ENCODE data around the gene PNPLA1. TPM values are rescaled to one million over a fixed set of nuclear protein-coding genes. Genes with fewer than 3 reads are reported as not detected.

The PNPLA1 gene
- polyA plus RNA-seq, 1 donor (not counting 4 experiments of a cell fraction or from before 2014, with no cell fraction given): 0.14 TPM

GRCh38 chr6:36331381-36331780 lies 61.5 kb downstream of the PNPLA1 start:
- no peak for TF ChIP-seq EZH2 (IDR thresholded peaks at IDR 0.05; ENCODE audit: low read length)
- TF ChIP-seq, protein P1, sequence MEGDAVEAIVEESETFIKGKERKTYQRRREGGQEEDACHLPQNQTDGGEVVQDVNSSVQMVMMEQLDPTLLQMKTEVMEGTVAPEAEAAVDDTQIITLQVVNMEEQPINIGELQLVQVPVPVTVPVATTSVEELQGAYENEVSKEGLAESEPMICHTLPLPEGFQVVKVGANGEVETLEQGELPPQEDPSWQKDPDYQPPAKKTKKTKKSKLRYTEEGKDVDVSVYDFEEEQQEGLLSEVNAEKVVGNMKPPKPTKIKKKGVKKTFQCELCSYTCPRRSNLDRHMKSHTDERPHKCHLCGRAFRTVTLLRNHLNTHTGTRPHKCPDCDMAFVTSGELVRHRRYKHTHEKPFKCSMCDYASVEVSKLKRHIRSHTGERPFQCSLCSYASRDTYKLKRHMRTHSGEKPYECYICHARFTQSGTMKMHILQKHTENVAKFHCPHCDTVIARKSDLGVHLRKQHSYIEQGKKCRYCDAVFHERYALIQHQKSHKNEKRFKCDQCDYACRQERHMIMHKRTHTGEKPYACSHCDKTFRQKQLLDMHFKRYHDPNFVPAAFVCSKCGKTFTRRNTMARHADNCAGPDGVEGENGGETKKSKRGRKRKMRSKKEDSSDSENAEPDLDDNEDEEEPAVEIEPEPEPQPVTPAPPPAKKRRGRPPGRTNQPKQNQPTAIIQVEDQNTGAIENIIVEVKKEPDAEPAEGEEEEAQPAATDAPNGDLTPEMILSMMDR (optimal IDR thresholded peaks at IDR 0.05 in 1 of 3, IDR thresholded peaks at IDR 0.05 in 1 of 3, conservative IDR thresholded peaks at IDR 0.05 in 1 of 3; ENCODE audit: extremely low read depth in 1 of 3, insufficient read depth in 2 of 3, low read length in 3 of 3): no peak
- no peaks in the 10 kb centered on the region for H4K20me1 ChIP-seq (ENCODE audit: control insufficient read depth, extremely low read depth, insufficient read depth, low read length)
- H2AFZ ChIP-seq (ENCODE audit: control insufficient read depth, low read length): no peak overlapping the region
- no peaks in the 10 kb centered on the region for H3K4me1 ChIP-seq (ENCODE audit: control insufficient read depth, extremely low read depth, insufficient read depth, low read length)
- no peak overlapping the region for H3K4me3 ChIP-seq (ENCODE audit: control insufficient read depth in 2 of 3, extremely low read depth in 1 of 3, insufficient read depth in 2 of 3, low read depth in 1 of 3, low read length in 3 of 3)
- no peak overlapping the region for H3K27ac ChIP-seq (ENCODE audit: control insufficient read depth, insufficient read depth, low read length)
- no peaks in the 10 kb centered on the region for H3K36me3 ChIP-seq (ENCODE audit: control insufficient read depth in 2 of 2, extremely low read depth in 1 of 2, insufficient read depth in 2 of 2, low read length in 2 of 2)
- H3K79me2 ChIP-seq (ENCODE audit: control insufficient read depth, insufficient read depth, low read length): no peaks in the 10 kb centered on the region
- no peak for DNase-seq (ENCODE audit: low read depth, low spot score)
- H3K9me1 ChIP-seq (ENCODE audit: control insufficient read depth, extremely low read depth, insufficient read depth, low read length): no peaks in the 10 kb centered on the region
- H3K27me3 ChIP-seq (ENCODE audit: control insufficient read depth, extremely low read depth, insufficient read depth, low read length): peaks cover 37% of the 10 kb centered on the region
- H3K9ac ChIP-seq (ENCODE audit: control insufficient read depth, extremely low read depth, insufficient read depth, low read length): no peak overlapping the region
- no peak for FAIRE-seq
- dilution Hi-C loops (cut with MboI; ENCODE audit: extremely low pct_ligation_motif_present, low sequenced_read_pairs): no loop called here
- no peaks in the 10 kb centered on the region for H3K9me3 ChIP-seq (ENCODE audit: control insufficient read depth, low read depth, low read length)
- no peak overlapping the region for H3K4me2 ChIP-seq (ENCODE audit: control insufficient read depth, extremely low read depth, insufficient read depth, low read depth, low read length)

DNA sequence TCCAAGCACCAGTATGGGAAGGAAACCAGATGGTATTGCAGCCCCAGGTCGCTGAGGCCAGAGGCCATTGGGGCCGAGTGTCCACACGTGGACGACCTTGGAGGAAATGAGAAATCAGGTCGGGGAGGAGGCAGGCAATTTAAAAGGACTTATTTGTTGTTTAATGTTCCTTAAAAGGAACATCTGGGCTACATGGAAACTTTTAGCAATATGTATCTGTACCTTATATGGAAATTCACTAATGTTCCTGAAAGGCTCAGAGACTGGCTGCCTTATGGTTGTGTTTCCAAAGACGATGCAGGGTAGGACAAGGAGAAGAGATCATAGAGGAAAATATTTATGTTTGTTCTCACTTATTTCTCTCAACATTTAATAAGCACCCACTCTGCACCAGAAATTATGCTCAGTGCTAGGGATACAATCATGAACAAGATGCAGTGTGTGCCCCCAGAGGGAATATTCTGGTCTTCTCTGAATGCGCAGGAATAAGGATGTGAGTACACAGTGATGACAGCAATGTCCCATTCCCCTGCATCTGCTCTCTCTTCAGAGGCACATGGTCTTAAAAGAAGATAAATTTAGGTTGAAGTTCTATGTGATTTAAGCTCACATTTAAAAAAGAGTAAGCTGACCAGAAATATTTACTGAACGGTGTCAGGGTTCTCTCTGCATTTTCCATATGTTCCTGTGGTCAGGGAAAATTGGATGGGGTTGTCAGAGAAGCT lies 63.5 kb downstream of the PNPLA1 start:
- Histone ChIP-seq H3K27ac (ENCODE audit: control insufficient read depth, insufficient read depth, low read length) (no peak overlapping the region), H3K4me1 (ENCODE audit: control insufficient read depth, extremely low read depth, insufficient read depth, low read length) (no peaks in the 10 kb centered on the region), H3K36me3 (ENCODE audit: control insufficient read depth in 2 of 2, extremely low read depth in 1 of 2, insufficient read depth in 2 of 2, low read length in 2 of 2) (no peaks in the 10 kb centered on the region), H4K20me1 (ENCODE audit: control insufficient read depth, extremely low read depth, insufficient read depth, low read length) (no peaks in the 10 kb centered on the region), H3K4me3 (ENCODE audit: control insufficient read depth in 2 of 3, extremely low read depth in 1 of 3, insufficient read depth in 2 of 3, low read depth in 1 of 3, low read length in 3 of 3) (no peak overlapping the region), H3K9me1 (ENCODE audit: control insufficient read depth, extremely low read depth, insufficient read depth, low read length) (no peaks in the 10 kb centered on the region), H3K4me2 (ENCODE audit: control insufficient read depth, extremely low read depth, insufficient read depth, low read depth, low read length) (no peak overlapping the region), H3K9me3 (ENCODE audit: control insufficient read depth, low read depth, low read length) (no peaks in the 10 kb centered on the region), H3K9ac (ENCODE audit: control insufficient read depth, extremely low read depth, insufficient read depth, low read length) (no peak overlapping the region), H3K79me2 (ENCODE audit: control insufficient read depth, insufficient read depth, low read length) (no peaks in the 10 kb centered on the region), H3K27me3 (ENCODE audit: control insufficient read depth, extremely low read depth, insufficient read depth, low read length) (peaks cover 25% of the 10 kb centered on the region), H2AFZ (ENCODE audit: control insufficient read depth, low read length) (no peak overlapping the region)
- dilution Hi-C loops (cut with MboI; ENCODE audit: extremely low pct_ligation_motif_present, low sequenced_read_pairs): no loop called here
- no peak for FAIRE-seq
- no peak for DNase-seq (ENCODE audit: low read depth, low spot score)
- no peak for TF ChIP-seq EZH2 (IDR thresholded peaks at IDR 0.05; ENCODE audit: low read length)
- TF ChIP-seq, protein P1 (optimal IDR thresholded peaks at IDR 0.05 in 1 of 3, IDR thresholded peaks at IDR 0.05 in 1 of 3, conservative IDR thresholded peaks at IDR 0.05 in 1 of 3; ENCODE audit: extremely low read depth in 1 of 3, insufficient read depth in 2 of 3, low read length in 3 of 3): no peak

All from keratinocyte (primary cell).